Heart right ventricle (tissue), 16 donors: Measurements from ENCODE around the gene DDX1. TPM values are rescaled to one million over a fixed set of nuclear protein-coding genes. Genes with fewer than 3 reads are reported as not detected.

Experiments
- ATAC-seq, 8 donors: fragments of 200-7000 bp; cut with Tn5 transposase; one replicate each; pipeline ENCODE4 v1.9.1; 2020; ENCODE audit warnings: mild to moderate bottlenecking in 8 of 8, moderate library complexity in 8 of 8, moderate number of reproducible peaks in 1 of 8
- DNase-seq, 2 donors: peaks; one replicate each; pipeline ENCODE4 v3.0.0-alpha.2; 2020
- H3K27ac ChIP-seq, 10 donors: fragments of 200-600 bp; sonication (generic) in 2 of 10; one replicate each; pipeline versions ENCODE4 v1.5.0 to v1.8.0; 2020 to 2022; ENCODE audit warnings: mild to moderate bottlenecking in 3 of 10
- H3K27me3 ChIP-seq, 7 donors: fragments of 200-600 bp; one replicate each; pipeline ENCODE4 v1.8.0; 2021 to 2022; ENCODE audit warnings: mild to moderate bottlenecking in 2 of 7
- H3K36me3 ChIP-seq, 9 donors: fragments of 200-600 bp; sonication (generic) in 1 of 9; one replicate each; pipeline versions ENCODE4 v1.5.0 to v1.8.0; 2020 to 2022; ENCODE audit warnings: mild to moderate bottlenecking in 2 of 9
- H3K4me1 ChIP-seq, 9 donors: fragments of 200-600 bp; sonication (generic) in 1 of 9; one replicate each; pipeline versions ENCODE4 v1.5.0 to v1.8.0; 2020 to 2022; ENCODE audit warnings: mild to moderate bottlenecking in 4 of 9
- H3K4me3 ChIP-seq, 10 donors: fragments of 200-600 bp; sonication (generic) in 2 of 10; one replicate each; pipeline versions ENCODE4 v1.5.0 to v1.8.0; 2020 to 2022; ENCODE audit warnings: mild to moderate bottlenecking in 7 of 10, moderate library complexity in 2 of 10
- H3K9me3 ChIP-seq, 11 donors: fragments of 200-600 bp in 10 of 11; sonication (generic) in 2 of 11; one replicate each; pipeline versions ENCODE4 v1.5.0 to v1.8.0; 2013 to 2022; ENCODE audit warnings: mild to moderate bottlenecking in 2 of 11, control low read depth in 1 of 11, moderate library complexity in 1 of 11
- CTCF ChIP-seq, 9 donors: fragments of 200-600 bp; sonication (generic) in 2 of 9; IDR thresholded peaks; one replicate each; pipeline versions ENCODE4 v1.5.0 to v1.8.0; 2021 to 2022; ENCODE audit warnings: antibody characterized with exemption in 9 of 9, mild to moderate bottlenecking in 5 of 9, moderate library complexity in 1 of 9
- WGBS, 2 donors: extraction: QIAGEN DNeasy Blood & Tissue Kit; methylation state at CpG; one replicate each; pipeline ENCODE4 v1.1.7; 2013; ENCODE audit warnings: inconsistent platforms in 1 of 2; 5-methylcytosine and 5-hydroxymethylcytosine counted together
- intact Hi-C, 10 donors: fragments of 100-400 bp; cut with DNase I; formaldehyde crosslinking; loops; one replicate each; pipeline versions ENCODE4 v1.11.1 to v1.14.2; 2022
- polyA plus RNA-seq, 2 donors: library from polyadenylated mRNA; stranded (reverse); fragments of 200-250 nt; gene quantifications; one replicate each; pipeline ENCODE4 v1.2.3, GENCODE V29; 2013
- total RNA-seq, 10 donors: library from RNA; stranded (reverse); fragmentation: NEBNext Ultra II Directional in 3 of 10; extraction: Animal tissue kit (Norgen Biotek cat#: 25700) in 3 of 10; gene quantifications; one replicate each; pipeline versions ENCODE4 v1.2.1 to v1.2.4, GENCODE V29; 2021 to 2023
- donor health status: Arrhythmogenic right ventricular cardiomyopathy.
- donor health status: ischemic (EF 13 %, LVEDD 7.1; RV severe dilation, severe dysfunction).
- donor health status: healthy with polysubstance abuse.
- donor health status: DM: no; HTN: yes; CAD: no.
- donor health status: DM: no; HTN: no; CAD: no.
- donor health status: ischemic (EF 25% LVEDD 6.9; RV normal size, moderate dysfunction).
- donor health status: ischemic (EF 25% LVEDD 5.7; RV mildly dilated, moderate dysfunction).
- donor health status: healthy.
- donor health status: DM: yes; HTN: yes; CAD: no.
- donor health status: Ischemic cardiomyopathy.
- donor health status: ischemic (EF 35%, LVEDD 5.7; RV mildly dilated, moderate dysfunction).
- donor health status: nonischemic (EF 11% LVEDD 7.7; RV severe dilation, severe dysfunction).
- donor health status: DM: yes; HTN: yes; CAD: no.
- donor health status: PGD.
- donor health status: ischemic (EF 29% LVEDD 5.4; RV normal size, mild dysfunction).
- donor health status: nonischemic (EF 23%, LVEDD 6.1; RV moderate dilation, normal function).

Gene DDX1
- total and polyA plus RNA-seq, 12 donors, result 80.1 to 183 (median 157) TPM

GRCh38 chr2:15553519-15553918 is 38.1 kb upstream of the DDX1 start:
- Histone ChIP-seq H3K4me3 (no peak overlapping the region), H3K9me3 (no peaks in the 10 kb centered on the region), H3K4me1 (peaks cover 0 to 12% (median 8%) of the 10 kb centered on the region in 9 donors), H3K36me3 (peaks cover 0 to 79% (median 17%) of the 10 kb centered on the region in 9 donors), H3K27ac (no peak overlapping the region), H3K27me3 (no peaks in the 10 kb centered on the region)
- no peak for DNase-seq
- no peak for ATAC-seq
- no peak for TF ChIP-seq CTCF (IDR thresholded peaks at IDR 0.05)
- WGBS, 2 donors, result 89 to 95% methylated on average over 1 of the region's 1 CpG
- intact Hi-C loops, result loop anchor here in 1 of 10 donors (10.0 kb wide), 1 partner anchor 1789 kb away; no protein-coding TSS in a partner anchor

- Histone ChIP-seq H3K4me3 (no peak overlapping the region), H3K27ac (no peak overlapping the region), H3K4me1 (peaks cover 0 to 16% (median 11%) of the 10 kb centered on the region in 9 donors), H3K27me3 (no peaks in the 10 kb centered on the region), H3K36me3 (peaks cover 0 to 75% (median 15%) of the 10 kb centered on the region in 9 donors), H3K9me3 (no peaks in the 10 kb centered on the region)
- intact Hi-C loops, result loop anchor here in 1 of 10 donors (10.0 kb wide), 1 partner anchor 1789 kb away; no protein-coding TSS in a partner anchor
- 95% methylated on average over 3 of the region's 3 CpGs for WGBS, 2 donors
- ATAC-seq (no peak), DNase-seq (no peak)
- no peak for TF ChIP-seq CTCF (IDR thresholded peaks at IDR 0.05)
These were observed 37.7 kb upstream of the DDX1 start for GRCh38 chr2:15553951-15554350.

- H3K4me1 ChIP-seq, result peaks cover 0 to 23% (median 16%) of the 10 kb centered on the region in 9 donors
- no peaks in the 10 kb centered on the region for H3K27me3 ChIP-seq
- H3K9me3 ChIP-seq, result no peaks in the 10 kb centered on the region
- no peak for TF ChIP-seq CTCF (IDR thresholded peaks at IDR 0.05)
- ATAC-seq (no peak), DNase-seq (no peak)
- H3K27ac ChIP-seq, result no peak overlapping the region
- no peak overlapping the region for H3K4me3 ChIP-seq
- 83 to 87% methylated on average over 5 of the region's 5 CpGs for WGBS, 2 donors
- peaks cover 0 to 67% (median 15%) of the 10 kb centered on the region in 9 donors for H3K36me3 ChIP-seq
- intact Hi-C loops, result loop anchor here in 1 of 10 donors (10.0 kb wide), 1 partner anchor 1790 kb away; no protein-coding TSS in a partner anchor
These were observed 37.0 kb upstream of the DDX1 start for GRCh38 chr2:15554525-15555218.

- no peak for TF ChIP-seq CTCF (IDR thresholded peaks at IDR 0.05)
- Histone ChIP-seq H3K27me3 (no peaks in the 10 kb centered on the region), H3K27ac (no peak overlapping the region), H3K4me3 (no peak overlapping the region), H3K4me1 (peaks cover 0 to 31% (median 24%) of the 10 kb centered on the region in 9 donors), H3K36me3 (peaks cover 0 to 56% (median 15%) of the 10 kb centered on the region in 9 donors), H3K9me3 (no peaks in the 10 kb centered on the region)
- 90 to 93% methylated on average over 3 of the region's 3 CpGs for WGBS, 2 donors
- ATAC-seq (no peak), DNase-seq (no peak)
- intact Hi-C loops, result loop anchor here in 1 of 10 donors (10.0 kb wide), 1 partner anchor 1791 kb away; no protein-coding TSS in a partner anchor
These were observed 35.9 kb upstream of the DDX1 start for GRCh38 chr2:15555760-15556193.
